Body of pancreas (tissue), 4 donors: Measurements from ENCODE around the gene C16orf95. TPM values are rescaled to one million over a fixed set of nuclear protein-coding genes. Genes with fewer than 3 reads are reported as not detected.

Experiments used
- ATAC-seq: fragments of 150-250 bp; one replicate; pipeline ENCODE4 v1.9.1; 2016
- DNase-seq, 4 donors: peaks; one replicate each; pipeline ENCODE4 v3.0.0-alpha.2; 2019
- H3K27ac ChIP-seq, 4 donors: fragments of 200-600 bp; sonication (generic); 1 replicate in 3 of 4; 2 replicates in 1 of 4; pipeline versions ENCODE4 v1.5.1 to v1.6.1; 2016 to 2019; ENCODE audit warnings: mild to moderate bottlenecking in 1 of 4, mixed read lengths in 1 of 4, moderate library complexity in 1 of 4
- H3K27me3 ChIP-seq, 2 donors: fragments of 200-600 bp; sonication (generic); one replicate each; pipeline ENCODE4 v1.6.0; 2016; ENCODE audit warnings: mild to moderate bottlenecking in 1 of 2
- H3K36me3 ChIP-seq, 2 donors: fragments of 200-600 bp; sonication (generic); replicated peaks in 1 of 2; 2 replicates each; pipeline ENCODE4 v1.5.1; 2016; ENCODE audit warnings: low read depth in 2 of 2; ENCODE audit not compliant: insufficient read depth in 1 of 2
- H3K4me1 ChIP-seq: fragments of 200-600 bp; sonication (generic); one replicate; pipeline ENCODE4 v1.6.0; 2016
- H3K4me3 ChIP-seq, 2 donors: fragments of 200-600 bp; sonication (generic); 1 replicate in 1 of 2; 2 replicates in 1 of 2; pipeline ENCODE4 v1.5.1; 2016 to 2019
- H3K9me3 ChIP-seq, 3 donors: fragments of 200-600 bp; sonication (generic); 1 replicate in 2 of 3; 2 replicates in 1 of 3; pipeline ENCODE4 v1.5.1; 2016
- CTCF ChIP-seq, 7 experiments: fragments of 450-650 bp in 4 of 7; fragments of 200-600 bp in 3 of 7; sonication (generic) in 3 of 7; IDR thresholded peaks; one replicate each; pipeline ENCODE4 v1.5.1; 2016 to 2019; ENCODE audit warnings: antibody characterized with exemption in 7 of 7
- POLR2A ChIP-seq, 3 donors: fragments of 450-650 bp; IDR thresholded peaks; one replicate each; pipeline ENCODE4 v1.6.1; 2016; ENCODE audit warnings: antibody characterized with exemption in 3 of 3, mild to moderate bottlenecking in 2 of 3
- WGBS, 2 donors: methylation state at CpG; one replicate each; pipeline ENCODE4 v1.1.5; 2017; 5-methylcytosine and 5-hydroxymethylcytosine counted together
- intact Hi-C: fragments of 100-400 bp; cut with DNase I; formaldehyde crosslinking; loops from one replicate; pipeline ENCODE4 v1.15.1; 2023
- total RNA-seq, 2 donors: library from RNA; depleted of rRNA; stranded (reverse); fragments of >200 nt; gene quantifications; one replicate each; pipeline ENCODE4 v1.1.0, GENCODE V29; 2016

C16orf95 gene
- total RNA-seq, 2 donors from 2014 or later = 1.3 to 2.0 TPM

- no peak for DNase-seq
- H3K27ac ChIP-seq = peak overlapping the region in 2 of 4 donors; percentile 24 to 40
- no peaks in the 10 kb centered on the region for H3K27me3 ChIP-seq
- 84 to 85% methylated on average over 5 to 16 of the region's 17 CpGs for WGBS, 2 donors
- H3K4me1 ChIP-seq = no peaks in the 10 kb centered on the region
- H3K4me3 ChIP-seq = no peak overlapping the region
- H3K36me3 ChIP-seq = peaks cover 11 to 17% of the 10 kb centered on the region in 2 donors
- intact Hi-C loops = no loop called here
- no peaks in the 10 kb centered on the region for H3K9me3 ChIP-seq
- TF ChIP-seq CTCF (IDR thresholded peaks at IDR 0.05) = no peak
- TF ChIP-seq POLR2A (IDR thresholded peaks at IDR 0.05) = no peak
- ATAC-seq = peak; percentile 38
These were observed 27.9 kb upstream of the C16orf95 start for GRCh38 chr16:87344931-87345631.

GRCh38 chr16:87344165-87344930, 27.2 kb upstream of the C16orf95 start:
- Histone ChIP-seq H3K36me3 (peaks cover 11 to 17% of the 10 kb centered on the region in 2 donors), H3K4me1 (no peaks in the 10 kb centered on the region), H3K27ac (peak overlapping the region in 2 of 4 donors; percentile 12 to 24), H3K9me3 (no peaks in the 10 kb centered on the region), H3K27me3 (no peaks in the 10 kb centered on the region), H3K4me3 (no peak overlapping the region)
- no peak for ATAC-seq
- TF ChIP-seq POLR2A (IDR thresholded peaks at IDR 0.05) (no peak), CTCF (IDR thresholded peaks at IDR 0.05) (no peak)
- no peak for DNase-seq
- intact Hi-C loops = no loop called here
- 86 to 89% methylated on average over 31 to 34 of the region's 34 CpGs for WGBS, 2 donors

- no peak overlapping the region for H3K27ac ChIP-seq
- no peak for TF ChIP-seq CTCF (IDR thresholded peaks at IDR 0.05)
- H3K36me3 ChIP-seq = peaks cover 11 to 17% of the 10 kb centered on the region in 2 donors
- no peak overlapping the region for H3K4me3 ChIP-seq
- WGBS, 2 donors = 67 to 90% methylated on average over 2 to 10 of the region's 11 CpGs
- no peaks in the 10 kb centered on the region for H3K4me1 ChIP-seq
- no peaks in the 10 kb centered on the region for H3K27me3 ChIP-seq
- DNase-seq = no peak
- H3K9me3 ChIP-seq = no peaks in the 10 kb centered on the region
- no peak for ATAC-seq
- intact Hi-C loops = no loop called here
These were observed 26.5 kb upstream of the C16orf95 start for GRCh38 chr16:87343753-87344050.

GRCh38 chr16:87342978-87343752, 26.0 kb upstream of the C16orf95 start:
- intact Hi-C loops = no loop called here
- 83 to 86% methylated on average over 14 to 26 of the region's 26 CpGs for WGBS, 2 donors
- H3K4me3 ChIP-seq = no peak overlapping the region
- peaks cover 11 to 17% of the 10 kb centered on the region in 2 donors for H3K36me3 ChIP-seq
- no peaks in the 10 kb centered on the region for H3K4me1 ChIP-seq
- H3K27me3 ChIP-seq = no peaks in the 10 kb centered on the region
- ATAC-seq (no peak), DNase-seq (no peak)
- H3K27ac ChIP-seq = no peak overlapping the region
- H3K9me3 ChIP-seq = no peaks in the 10 kb centered on the region
- TF ChIP-seq CTCF (IDR thresholded peaks at IDR 0.05) (no peak), POLR2A (IDR thresholded peaks at IDR 0.05) (no peak)
